ENCODE measurements around the gene C11orf97.

The C11orf97 gene

GRCh38 chr11:94549146-94549545 lies 36.9 kb downstream of the C11orf97 start:
- TF ChIP-seq RAD21 (IDR thresholded peaks at IDR 0.05; ENCODE audit: low read depth), result no peak
- TF ChIP-seq YY1 (IDR thresholded peaks at IDR 0.05; ENCODE audit: low read depth), result no peak
- TF ChIP-seq NFIC (IDR thresholded peaks at IDR 0.05), result no peak
- TF ChIP-seq FOXM1 (IDR thresholded peaks at IDR 0.05; ENCODE audit: borderline replicate concordance, low read depth), result no peak
- no peak for TF ChIP-seq EGR1 (IDR thresholded peaks at IDR 0.05)
- TF ChIP-seq MAX (IDR thresholded peaks at IDR 0.05), result no peak
- no peak for TF ChIP-seq CEBPB (IDR thresholded peaks at IDR 0.05)
- TF ChIP-seq, protein P1, sequence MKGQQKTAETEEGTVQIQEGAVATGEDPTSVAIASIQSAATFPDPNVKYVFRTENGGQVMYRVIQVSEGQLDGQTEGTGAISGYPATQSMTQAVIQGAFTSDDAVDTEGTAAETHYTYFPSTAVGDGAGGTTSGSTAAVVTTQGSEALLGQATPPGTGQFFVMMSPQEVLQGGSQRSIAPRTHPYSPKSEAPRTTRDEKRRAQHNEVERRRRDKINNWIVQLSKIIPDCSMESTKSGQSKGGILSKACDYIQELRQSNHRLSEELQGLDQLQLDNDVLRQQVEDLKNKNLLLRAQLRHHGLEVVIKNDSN (IDR thresholded peaks at IDR 0.05), result no peak
- TF ChIP-seq TEAD4 (IDR thresholded peaks at IDR 0.05), result no peak
- TF ChIP-seq TAF1 (IDR thresholded peaks at IDR 0.05; ENCODE audit: low read depth), result no peak
- no peak for TF ChIP-seq ZBTB7A (IDR thresholded peaks at IDR 0.05; ENCODE audit: low read depth)
- TF ChIP-seq CREB1 (IDR thresholded peaks at IDR 0.05; ENCODE audit: low read depth), result no peak
- TF ChIP-seq REST (IDR thresholded peaks at IDR 0.05; ENCODE audit: low read depth), result no peak
- no peak for TF ChIP-seq EP300 (IDR thresholded peaks at IDR 0.05; ENCODE audit: borderline replicate concordance)
- no peak for TF ChIP-seq TCF12 (IDR thresholded peaks at IDR 0.05; ENCODE audit: low read depth)

DNA sequence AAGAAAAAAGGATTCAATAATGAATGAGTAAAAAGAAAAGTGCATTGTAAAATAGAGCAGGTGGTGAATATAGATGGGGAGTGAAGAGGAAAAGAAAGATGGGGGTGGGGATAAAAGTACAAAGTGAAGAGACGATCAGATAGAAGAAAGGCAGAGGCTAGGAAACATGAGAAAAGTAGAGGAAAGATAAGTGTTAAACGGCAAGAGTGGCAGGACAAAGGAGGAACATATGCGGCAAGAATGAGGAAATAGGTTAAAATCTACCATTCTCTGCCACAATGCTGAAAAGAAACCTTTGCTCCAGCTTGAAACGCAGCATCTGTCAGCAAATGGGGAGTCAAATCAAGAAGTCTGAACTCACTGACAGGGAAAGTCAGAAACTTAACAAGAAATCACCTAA lies 38.3 kb downstream of the C11orf97 start:
- TF ChIP-seq ZBTB7A (IDR thresholded peaks at IDR 0.05; ENCODE audit: low read depth) (no peak), NFIC (IDR thresholded peaks at IDR 0.05) (no peak), EGR1 (IDR thresholded peaks at IDR 0.05) (no peak), CREB1 (IDR thresholded peaks at IDR 0.05; ENCODE audit: low read depth) (no peak), EP300 (IDR thresholded peaks at IDR 0.05; ENCODE audit: borderline replicate concordance) (no peak), TEAD4 (IDR thresholded peaks at IDR 0.05) (no peak), RAD21 (IDR thresholded peaks at IDR 0.05; ENCODE audit: low read depth) (no peak), YY1 (IDR thresholded peaks at IDR 0.05; ENCODE audit: low read depth) (no peak), TAF1 (IDR thresholded peaks at IDR 0.05; ENCODE audit: low read depth) (no peak), TCF12 (IDR thresholded peaks at IDR 0.05; ENCODE audit: low read depth) (no peak), REST (IDR thresholded peaks at IDR 0.05; ENCODE audit: low read depth) (no peak), FOXM1 (IDR thresholded peaks at IDR 0.05; ENCODE audit: borderline replicate concordance, low read depth) (no peak), CEBPB (IDR thresholded peaks at IDR 0.05) (no peak)
- TF ChIP-seq, protein P1 (IDR thresholded peaks at IDR 0.05), result no peak

- TF ChIP-seq TCF12 (IDR thresholded peaks at IDR 0.05; ENCODE audit: low read depth), result no peak
- TF ChIP-seq TAF1 (IDR thresholded peaks at IDR 0.05; ENCODE audit: low read depth), result no peak
- TF ChIP-seq CREB1 (IDR thresholded peaks at IDR 0.05; ENCODE audit: low read depth), result no peak
Observed at GRCh38 chr11:94553938-94554337, 41.7 kb downstream of the C11orf97 start.

- TF ChIP-seq YY1 (IDR thresholded peaks at IDR 0.05; ENCODE audit: low read depth) (no peak), ZBTB7A (IDR thresholded peaks at IDR 0.05; ENCODE audit: low read depth) (no peak), REST (IDR thresholded peaks at IDR 0.05; ENCODE audit: low read depth) (no peak), TCF12 (IDR thresholded peaks at IDR 0.05; ENCODE audit: low read depth) (no peak), CREB1 (IDR thresholded peaks at IDR 0.05; ENCODE audit: low read depth) (no peak), MAX (IDR thresholded peaks at IDR 0.05) (no peak), EGR1 (IDR thresholded peaks at IDR 0.05) (no peak), EP300 (IDR thresholded peaks at IDR 0.05; ENCODE audit: borderline replicate concordance) (no peak), FOXM1 (IDR thresholded peaks at IDR 0.05; ENCODE audit: borderline replicate concordance, low read depth) (no peak), RAD21 (IDR thresholded peaks at IDR 0.05; ENCODE audit: low read depth) (no peak), TEAD4 (IDR thresholded peaks at IDR 0.05) (no peak)
- TF ChIP-seq, protein P1 (IDR thresholded peaks at IDR 0.05), result no peak
Observed at GRCh38 chr11:94557421-94557820, 45.2 kb downstream of the C11orf97 start.

All from Ishikawa (cell line).